GM12874 (cell line): ENCODE measurements around the gene PPP1R18.

Source experiments
- TF ChIP-seq, protein P1 (sequence below): IDR thresholded peaks from 2 replicates; pipeline ENCODE4 v1.5.1; 2011; ENCODE audit warnings: low read depth, mild to moderate bottlenecking, control low read depth, low read length, moderate library complexity; ENCODE audit not compliant: insufficient read depth

Gene PPP1R18, protein sequence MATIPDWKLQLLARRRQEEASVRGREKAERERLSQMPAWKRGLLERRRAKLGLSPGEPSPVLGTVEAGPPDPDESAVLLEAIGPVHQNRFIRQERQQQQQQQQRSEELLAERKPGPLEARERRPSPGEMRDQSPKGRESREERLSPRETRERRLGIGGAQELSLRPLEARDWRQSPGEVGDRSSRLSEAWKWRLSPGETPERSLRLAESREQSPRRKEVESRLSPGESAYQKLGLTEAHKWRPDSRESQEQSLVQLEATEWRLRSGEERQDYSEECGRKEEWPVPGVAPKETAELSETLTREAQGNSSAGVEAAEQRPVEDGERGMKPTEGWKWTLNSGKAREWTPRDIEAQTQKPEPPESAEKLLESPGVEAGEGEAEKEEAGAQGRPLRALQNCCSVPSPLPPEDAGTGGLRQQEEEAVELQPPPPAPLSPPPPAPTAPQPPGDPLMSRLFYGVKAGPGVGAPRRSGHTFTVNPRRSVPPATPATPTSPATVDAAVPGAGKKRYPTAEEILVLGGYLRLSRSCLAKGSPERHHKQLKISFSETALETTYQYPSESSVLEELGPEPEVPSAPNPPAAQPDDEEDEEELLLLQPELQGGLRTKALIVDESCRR

DNA sequence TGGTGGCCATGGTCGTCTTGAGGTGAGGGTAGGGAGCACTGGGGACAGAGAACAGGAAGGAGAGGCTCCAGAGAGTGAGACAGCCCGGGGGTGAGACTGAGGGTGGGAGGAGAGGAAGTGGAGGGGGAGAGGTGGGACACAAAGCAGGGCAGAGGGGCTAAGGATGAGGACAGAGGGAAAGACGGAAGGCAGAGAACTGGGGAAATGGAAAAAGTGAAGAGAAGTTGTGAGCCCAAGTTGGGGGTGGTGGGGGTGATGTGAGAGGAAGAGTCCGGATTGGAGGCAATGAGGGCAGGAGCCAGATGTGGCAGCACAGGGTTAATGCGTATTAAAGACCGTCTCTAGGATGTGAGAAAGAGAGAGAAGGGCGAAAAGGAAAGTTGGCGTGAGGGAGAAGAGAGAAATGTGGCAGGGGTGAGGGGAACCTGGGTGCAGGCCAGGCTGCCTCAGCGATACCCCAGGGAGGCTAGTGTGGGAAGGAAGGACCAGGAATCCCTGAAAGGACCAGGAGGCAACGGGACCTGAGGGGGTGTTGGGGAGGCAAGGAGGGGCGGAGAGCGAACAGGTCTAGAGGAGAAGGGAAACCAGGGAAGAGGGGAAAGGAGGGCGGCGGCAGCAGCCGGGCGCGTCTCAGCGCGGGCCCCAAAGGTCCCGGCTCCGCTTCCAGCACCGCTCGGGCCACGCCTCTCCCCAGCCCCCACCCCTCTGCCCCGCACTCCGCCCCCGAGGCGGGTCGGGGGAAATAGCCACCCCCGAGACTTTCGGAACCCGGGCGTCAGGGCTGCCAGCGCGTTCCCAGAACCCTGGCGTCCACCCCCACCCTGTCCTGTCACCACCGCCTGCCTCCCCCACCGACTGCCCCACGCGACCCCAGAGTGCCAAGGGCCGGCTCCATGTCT, at the start of gene PPP1R18:
PPP1R18 (minus strand) TSS at position 637 of the 899 bp plus-strand sequence; CDS start at position 10, 627 bp downstream.
- TF ChIP-seq, protein P1, sequence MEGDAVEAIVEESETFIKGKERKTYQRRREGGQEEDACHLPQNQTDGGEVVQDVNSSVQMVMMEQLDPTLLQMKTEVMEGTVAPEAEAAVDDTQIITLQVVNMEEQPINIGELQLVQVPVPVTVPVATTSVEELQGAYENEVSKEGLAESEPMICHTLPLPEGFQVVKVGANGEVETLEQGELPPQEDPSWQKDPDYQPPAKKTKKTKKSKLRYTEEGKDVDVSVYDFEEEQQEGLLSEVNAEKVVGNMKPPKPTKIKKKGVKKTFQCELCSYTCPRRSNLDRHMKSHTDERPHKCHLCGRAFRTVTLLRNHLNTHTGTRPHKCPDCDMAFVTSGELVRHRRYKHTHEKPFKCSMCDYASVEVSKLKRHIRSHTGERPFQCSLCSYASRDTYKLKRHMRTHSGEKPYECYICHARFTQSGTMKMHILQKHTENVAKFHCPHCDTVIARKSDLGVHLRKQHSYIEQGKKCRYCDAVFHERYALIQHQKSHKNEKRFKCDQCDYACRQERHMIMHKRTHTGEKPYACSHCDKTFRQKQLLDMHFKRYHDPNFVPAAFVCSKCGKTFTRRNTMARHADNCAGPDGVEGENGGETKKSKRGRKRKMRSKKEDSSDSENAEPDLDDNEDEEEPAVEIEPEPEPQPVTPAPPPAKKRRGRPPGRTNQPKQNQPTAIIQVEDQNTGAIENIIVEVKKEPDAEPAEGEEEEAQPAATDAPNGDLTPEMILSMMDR = no peak

DNA sequence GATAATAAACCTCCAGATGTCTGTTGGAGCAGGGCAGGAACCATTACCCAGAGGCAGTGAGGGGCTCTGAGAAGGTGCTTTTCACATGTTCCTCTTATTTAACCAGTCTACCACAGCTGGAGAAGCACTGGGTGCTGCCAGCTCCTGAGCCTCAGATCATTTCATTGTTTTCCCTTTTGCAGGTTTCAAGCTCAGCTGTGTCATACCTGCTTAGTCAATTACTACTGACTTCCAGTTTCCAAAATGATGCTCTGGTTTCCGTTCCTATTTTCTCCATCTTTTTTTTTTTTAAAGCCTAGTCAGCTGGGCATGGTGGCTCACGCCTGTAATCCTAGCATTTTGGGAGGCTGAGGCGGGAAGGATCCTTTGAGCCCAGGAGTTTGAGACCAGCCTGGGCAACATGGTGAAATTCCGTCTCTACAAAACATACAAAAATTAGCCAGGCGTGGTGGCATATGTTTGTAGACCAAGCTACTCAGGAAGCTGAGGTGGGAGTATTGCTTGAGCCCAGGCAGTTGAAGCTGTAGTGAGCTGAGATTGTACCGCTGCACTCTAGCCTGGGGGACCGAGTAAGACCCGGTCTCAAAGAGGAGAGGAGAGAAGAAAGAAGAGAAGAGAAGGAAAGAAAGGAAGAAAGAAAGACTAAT, 49.3 kb upstream of the PPP1R18 start:
- TF ChIP-seq, protein P1 = no peak

DNA sequence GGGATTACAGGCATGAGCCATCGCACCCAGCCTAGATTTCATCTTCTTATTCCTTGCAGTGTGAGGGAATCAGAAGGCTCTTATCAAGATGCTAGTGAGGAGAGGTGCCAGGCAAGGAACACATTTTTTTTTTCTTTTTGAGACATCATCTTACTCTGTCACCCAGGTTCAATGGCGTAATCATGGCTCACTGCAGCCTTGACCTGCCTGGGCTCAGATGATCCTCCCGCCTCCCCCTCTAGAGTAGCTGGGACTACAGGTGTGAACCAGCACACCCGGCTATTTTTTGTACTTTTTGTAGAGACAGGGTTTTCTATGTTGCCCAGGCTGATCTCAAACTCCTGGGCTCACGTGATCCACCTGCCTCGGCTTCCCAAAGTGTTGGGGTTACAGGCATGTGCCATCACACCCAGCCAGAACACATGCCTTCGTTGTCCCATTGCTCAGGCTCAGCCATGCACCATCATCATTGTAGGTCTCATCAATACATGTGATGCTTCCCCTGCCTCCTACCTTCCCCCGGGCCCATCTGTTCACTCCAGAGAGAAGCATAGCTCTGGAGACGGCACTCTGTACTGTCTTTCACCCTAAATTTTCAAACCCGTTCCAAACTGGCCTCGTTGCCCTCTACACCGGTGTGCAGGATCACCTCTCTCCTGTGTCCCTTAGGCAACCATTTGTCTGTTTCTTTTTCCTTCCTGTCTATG, 45.9 kb upstream of the PPP1R18 start:
- TF ChIP-seq, protein P1 = no peak

- TF ChIP-seq, protein P1 = peak; percentile 87
Observed at GRCh38 chr6:30730601-30731435, 44.4 kb upstream of the PPP1R18 start.

DNA sequence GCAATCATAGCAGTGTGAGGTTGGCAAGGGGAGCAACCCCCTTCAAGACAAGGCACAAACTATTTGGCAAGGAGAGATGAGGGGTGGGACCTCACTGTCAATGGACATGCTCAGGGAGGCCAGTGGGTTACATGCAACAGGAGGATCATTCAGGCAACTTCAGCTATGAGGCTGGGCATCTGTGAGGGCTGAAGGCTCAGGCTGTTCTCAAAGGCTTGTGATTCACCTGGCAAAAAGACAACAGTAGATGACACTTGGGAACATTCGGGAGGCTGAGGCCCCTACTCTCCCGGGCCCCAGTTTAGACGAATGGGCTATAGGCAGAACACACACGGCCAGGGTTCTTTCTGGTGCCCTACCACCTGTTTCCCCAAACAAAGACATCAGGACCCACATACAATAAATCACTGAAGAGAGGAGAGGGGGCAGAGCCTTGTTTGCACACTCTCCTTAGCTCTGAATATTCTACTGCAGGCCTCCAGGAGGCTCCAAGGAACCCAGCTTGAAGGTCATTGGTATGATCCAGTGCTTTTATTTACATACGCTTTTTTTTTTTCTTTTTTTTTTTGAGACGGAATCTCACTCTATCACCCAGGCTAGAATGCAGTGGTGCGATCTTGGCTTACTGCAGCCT, 41.6 kb upstream of the PPP1R18 start:
- TF ChIP-seq, protein P1 = no peak
